Fibroblast of peridontal ligament (primary cell): ENCODE results near the gene PATE4.
"Not testable (repeated sequence)": the region's sequence is repeated elsewhere in the genome, so short reads cannot be mapped to it uniquely, and the experiment has no call there.

ENCODE experiments used
- DNase-seq: peaks from one replicate; pipeline ENCODE4 v3.0.0-alpha.2; 2010; ENCODE audit errors: extremely low read depth

The PATE4 gene, protein sequence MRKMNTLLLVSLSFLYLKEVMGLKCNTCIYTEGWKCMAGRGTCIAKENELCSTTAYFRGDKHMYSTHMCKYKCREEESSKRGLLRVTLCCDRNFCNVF

DNA sequence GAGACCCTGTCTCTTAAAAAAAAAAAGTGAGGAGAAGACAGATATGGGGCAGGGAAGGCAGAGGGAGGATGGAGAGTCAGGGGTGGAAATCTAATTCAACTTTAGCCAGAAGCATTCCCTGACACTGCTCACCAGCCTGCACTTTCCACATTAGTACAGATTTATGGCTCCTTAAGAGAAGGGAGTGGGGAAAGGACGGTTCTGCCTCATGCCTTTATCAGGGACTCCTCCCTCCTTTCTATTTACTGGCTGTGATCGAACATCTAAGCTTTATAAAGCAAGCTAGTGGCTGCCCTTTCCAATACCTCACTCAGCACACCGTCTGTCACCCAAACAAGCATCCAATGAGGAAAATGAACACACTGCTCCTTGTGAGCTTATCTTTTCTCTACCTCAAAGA is at the start of gene PATE4:
TSS of gene PATE4 (plus strand) at position 301 of the 400 bp plus-strand sequence. CDS start at position 345, 44 bp downstream.
- no peak for DNase-seq

DNA sequence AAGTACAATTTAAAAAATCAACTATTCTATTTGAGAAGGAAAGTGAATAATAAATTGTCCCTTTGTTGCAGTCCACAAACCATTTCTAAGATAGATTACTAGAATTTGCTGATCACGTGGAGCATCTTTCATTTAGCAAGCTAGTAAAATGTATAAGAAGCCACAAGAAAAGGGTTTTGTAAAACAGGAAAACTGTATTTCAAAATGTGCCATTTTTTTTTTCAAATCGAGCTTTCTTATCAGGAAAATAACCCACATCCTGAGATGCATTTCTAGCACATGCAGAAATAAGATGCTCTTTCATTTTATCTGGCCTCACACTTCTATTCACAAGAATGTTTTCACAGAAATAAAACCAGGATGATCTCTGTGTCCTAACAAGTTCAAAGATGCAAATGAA is 48.4 kb upstream of the PATE4 start:
- DNase-seq: no peak

- DNase-seq: no peak
Observed at GRCh38 chr11:125787827-125788226, 45.3 kb upstream of the PATE4 start, which contains the start of gene PATE3. Gene PATE3, plus strand, starts transcription at chr11:125788127. Its CDS starts 25 bp downstream, at chr11:125788152.

GRCh38 chr11:125790825-125791224 is 42.3 kb upstream of the PATE4 start:
- DNase-seq: no peak

DNA sequence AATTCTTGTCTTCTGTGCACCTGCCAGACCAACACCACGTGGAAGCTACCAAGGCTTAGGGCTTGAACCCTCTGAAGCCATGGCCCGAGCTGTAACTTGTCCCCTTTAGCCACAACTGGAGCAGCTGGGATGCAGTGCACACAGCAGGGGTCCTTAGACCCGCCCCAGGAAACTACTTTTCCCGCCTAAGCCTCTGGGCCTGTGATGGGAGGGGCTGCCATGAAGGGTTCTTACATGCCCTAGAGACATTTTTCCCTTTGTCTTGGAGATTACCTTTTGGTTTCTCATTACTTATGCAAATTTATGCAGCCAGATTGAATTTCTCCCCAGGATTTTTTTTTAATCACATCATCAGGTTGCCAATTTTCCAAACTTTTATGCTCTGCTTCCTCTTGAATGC is 35.5 kb upstream of the PATE4 start:
- no peak for DNase-seq

DNA sequence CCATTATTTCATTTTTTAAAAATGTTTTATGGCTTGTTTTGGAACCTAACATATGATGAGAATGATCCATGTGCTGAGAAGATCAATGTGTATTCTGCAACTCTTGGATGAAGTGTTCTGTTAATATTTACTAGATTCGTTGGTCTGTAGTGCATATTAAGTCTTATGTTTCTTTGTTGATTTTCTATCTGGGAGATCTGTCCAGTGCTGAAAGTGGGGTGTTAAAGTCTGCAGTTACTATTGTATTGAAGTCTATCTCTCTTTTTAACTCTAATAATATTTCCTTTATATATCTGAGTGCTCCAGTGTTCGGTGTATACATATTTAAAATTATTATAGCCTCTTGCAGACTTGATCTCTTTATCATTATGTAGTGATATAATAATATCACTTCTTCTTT is 33.3 kb upstream of the PATE4 start:
- DNase-seq: no peak

- DNase-seq: no peak
Observed at GRCh38 chr11:125802387-125802786, 30.7 kb upstream of the PATE4 start.

- no peak for DNase-seq
Observed at GRCh38 chr11:125807909-125808308, 25.2 kb upstream of the PATE4 start.

DNA sequence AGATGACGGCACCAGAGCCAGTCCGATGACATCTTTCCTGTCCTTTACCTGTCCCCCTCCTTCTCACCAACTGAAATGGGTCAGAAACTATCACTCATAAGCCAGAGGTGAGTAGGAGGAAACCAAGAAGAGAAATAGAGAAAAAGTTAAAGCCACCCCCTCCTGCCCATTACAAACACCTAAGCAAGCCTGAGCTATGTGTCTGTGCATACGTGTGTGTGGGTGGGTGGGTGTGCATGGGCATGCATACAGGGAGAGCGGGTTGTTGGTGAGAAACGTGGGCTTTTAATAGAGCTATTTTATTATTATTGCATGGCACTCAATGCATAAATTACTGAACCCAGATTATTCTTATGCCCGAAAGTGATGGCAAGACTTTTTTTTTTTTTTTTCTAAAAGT is 2.6 kb downstream of the PATE4 start:
- no peak for DNase-seq

DNA sequence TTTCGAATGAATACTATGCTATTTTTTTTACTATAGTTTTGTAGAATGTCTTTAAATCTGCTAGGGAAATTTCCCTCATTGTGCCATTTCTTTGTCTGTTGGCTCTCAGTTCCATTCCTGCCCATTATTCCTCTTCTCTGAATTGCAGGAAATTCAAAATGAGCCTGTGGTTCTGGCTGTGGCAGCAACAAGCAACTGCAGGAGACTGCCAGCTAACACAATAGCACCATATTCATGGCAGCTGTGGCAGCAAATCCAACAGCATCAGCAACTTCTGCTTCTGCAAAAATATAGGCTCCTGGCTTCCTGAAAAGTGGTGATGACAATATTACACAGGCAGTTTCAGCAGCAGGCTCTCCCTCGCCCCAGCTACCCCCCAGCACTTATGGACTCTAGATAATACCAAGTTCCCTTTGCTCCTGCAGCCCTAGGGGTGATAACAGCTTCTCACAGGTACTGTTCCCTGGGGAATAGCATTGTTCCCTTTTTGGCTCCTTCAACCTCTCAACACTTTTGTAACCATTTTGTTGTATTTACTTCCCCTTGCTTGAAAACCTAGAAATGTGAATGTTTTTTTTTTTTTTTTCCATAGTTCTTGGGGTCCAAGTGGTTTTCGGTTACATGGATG is 9.3 kb downstream of the PATE4 start:
- no peak for DNase-seq

- DNase-seq: no peak
Observed at GRCh38 chr11:125846188-125846587, 13.1 kb downstream of the PATE4 start.

- not testable (repeated sequence) for DNase-seq
Observed at GRCh38 chr11:125857670-125858069, 24.6 kb downstream of the PATE4 start.

- DNase-seq: not testable (repeated sequence)
Observed at GRCh38 chr11:125862786-125863185, 29.7 kb downstream of the PATE4 start.

GRCh38 chr11:125865354-125865753 is 32.2 kb downstream of the PATE4 start:
- not testable (repeated sequence) for DNase-seq

- DNase-seq: no peak
Observed at GRCh38 chr11:125869521-125869920, 36.4 kb downstream of the PATE4 start.

- peak; percentile 15 for DNase-seq
Observed at GRCh38 chr11:125871391-125872137, 38.4 kb downstream of the PATE4 start.

DNA sequence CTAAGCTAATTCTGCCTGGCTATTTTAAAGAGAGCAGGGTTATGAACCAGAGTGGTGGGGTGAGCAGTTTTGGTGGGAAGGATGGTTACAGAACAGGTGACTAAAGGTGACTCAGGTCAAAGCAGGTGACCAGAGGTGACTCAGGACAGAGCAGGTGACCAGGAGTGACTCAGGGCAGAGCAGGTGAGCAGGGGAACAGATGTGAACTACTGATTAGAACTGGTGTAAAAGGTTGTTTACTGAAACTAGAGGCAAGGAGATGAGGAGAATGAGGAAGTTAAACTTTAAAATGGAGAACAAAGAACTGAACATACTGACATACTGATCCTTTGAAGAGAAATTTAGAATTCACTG is 39.0 kb downstream of the PATE4 start:
- no peak for DNase-seq

DNA sequence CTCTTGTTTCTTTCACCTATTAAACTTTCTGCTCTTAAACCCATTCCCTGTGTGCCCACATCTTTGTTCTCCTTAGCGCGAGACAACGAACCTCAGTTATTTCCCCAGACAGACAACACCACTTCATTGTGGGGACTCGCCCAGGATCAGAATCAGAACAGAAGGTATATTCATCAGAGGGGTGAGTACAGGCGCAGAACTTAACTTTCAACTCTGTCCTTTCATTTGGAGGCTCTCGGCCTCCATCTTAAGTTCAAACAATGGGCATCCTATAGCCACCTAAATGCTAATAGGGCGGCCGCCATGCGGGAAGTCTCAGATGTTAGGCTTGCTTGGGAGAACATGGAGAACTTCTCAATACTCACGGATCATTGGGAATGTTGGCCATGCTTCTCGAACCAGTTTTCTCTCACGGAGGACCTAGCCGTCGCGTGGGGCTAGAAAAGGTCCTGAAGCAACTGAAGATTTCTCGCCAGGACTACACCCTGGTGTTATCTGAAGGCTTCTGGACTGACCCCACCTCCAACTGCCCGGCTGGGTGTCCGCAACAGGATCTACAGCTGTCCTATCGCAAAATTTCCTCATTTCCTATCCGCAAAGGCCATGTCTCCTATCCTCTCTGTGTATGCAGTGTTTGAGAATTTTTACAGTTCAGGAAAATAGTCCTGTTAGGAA is 40.9 kb downstream of the PATE4 start:
- DNase-seq: no peak

DNA sequence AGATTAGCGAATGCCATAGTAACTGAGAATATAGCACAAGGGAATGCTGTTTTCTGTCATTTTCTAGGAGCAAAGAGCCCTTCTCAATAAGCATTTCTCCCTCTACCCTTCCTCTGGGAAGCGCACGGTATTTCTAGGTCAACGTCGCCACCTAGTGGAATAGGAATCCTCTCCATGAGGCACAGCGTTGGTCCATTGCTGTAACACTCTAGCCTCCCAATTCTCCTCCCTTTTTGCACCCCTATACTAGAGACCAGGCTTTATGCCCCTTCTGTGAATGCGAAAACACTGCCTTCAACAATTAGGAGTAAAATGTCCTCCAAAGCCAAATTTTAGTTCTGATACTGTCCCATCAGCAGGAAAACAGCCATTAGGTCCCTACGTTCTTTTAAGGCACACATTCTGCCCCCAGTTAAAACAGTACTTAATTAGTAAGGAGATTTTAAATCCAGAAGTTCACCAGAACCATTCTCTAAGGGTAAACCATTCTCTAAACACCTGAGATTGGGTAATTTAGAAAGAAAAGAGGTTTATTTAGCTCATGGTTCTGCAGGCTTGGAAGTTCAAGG is 41.5 kb downstream of the PATE4 start:
- DNase-seq: peak; percentile 81

GRCh38 chr11:125881291-125881690 is 48.2 kb downstream of the PATE4 start:
- DNase-seq: no peak

GRCh38 chr11:125883375-125883774 is 50.3 kb downstream of the PATE4 start:
- DNase-seq: no peak

DNA sequence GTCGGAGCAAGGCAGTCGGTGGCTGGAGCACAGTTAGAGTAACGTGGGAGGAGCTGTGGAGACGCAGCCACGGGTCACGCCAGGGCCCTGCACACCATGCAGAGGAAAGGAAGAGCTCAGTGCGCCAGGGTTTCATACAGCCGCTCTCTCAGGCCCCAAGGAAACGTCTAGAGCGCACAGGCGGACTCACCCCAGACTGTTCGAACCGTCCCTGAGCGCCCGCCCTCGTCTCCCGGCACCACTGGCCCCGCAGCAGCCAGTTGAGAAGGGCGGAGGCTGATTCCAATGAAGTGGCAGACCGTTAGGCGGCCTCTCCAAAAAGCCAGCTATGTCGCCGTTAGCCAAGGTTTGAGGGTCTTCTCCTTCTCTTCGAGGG is 53.9 kb downstream of the PATE4 start:
- no peak for DNase-seq
